Stimulated activated CD8-positive, alpha-beta memory T cell treated with anti-CD3 and anti-CD28 coated beads, Interleukin-2, amount 100 ng/mL, for 48 hours (primary cell): ENCODE results near the gene TSC2.

ENCODE experiments used
- DNase-seq, 2 donors: peaks; one replicate each; pipeline ENCODE4 v3.0.0-alpha.2; 2020; ENCODE audit warnings: low read depth in 2 of 2

TSC2 gene

DNA sequence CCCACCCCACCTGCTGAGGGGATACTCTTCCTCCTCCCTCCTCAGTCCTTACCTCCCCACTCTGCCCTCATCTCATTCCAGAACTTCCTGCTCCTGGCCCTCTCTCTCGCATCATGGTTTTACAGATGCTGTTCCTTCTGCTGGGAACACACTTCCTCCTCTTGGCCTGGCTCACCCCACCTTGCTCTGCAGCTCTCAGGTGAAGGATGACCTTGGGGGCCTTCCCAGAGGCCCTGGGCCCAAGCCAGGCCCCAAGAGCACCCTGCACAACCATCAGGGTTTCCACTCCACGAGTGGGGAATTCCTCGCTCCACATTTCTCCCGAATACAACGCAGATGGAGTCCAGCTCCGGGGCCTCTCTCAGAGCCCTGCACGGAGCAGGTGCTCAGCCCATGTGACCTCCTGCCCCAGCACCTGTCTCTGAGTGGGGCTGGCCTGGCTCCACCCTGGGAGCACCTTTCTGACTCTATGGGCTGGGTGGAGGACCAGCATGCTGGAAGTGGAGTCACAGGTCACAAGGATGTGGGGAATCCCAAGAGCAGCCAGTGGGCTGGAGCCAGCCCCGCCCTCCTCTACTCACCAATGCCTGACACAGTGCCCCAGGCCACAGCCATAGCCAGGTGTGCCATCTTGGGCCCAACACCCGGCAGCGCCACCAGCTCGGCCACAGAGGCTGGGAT, 4.7 kb upstream of the TSC2 start:
- no peak for DNase-seq

DNA sequence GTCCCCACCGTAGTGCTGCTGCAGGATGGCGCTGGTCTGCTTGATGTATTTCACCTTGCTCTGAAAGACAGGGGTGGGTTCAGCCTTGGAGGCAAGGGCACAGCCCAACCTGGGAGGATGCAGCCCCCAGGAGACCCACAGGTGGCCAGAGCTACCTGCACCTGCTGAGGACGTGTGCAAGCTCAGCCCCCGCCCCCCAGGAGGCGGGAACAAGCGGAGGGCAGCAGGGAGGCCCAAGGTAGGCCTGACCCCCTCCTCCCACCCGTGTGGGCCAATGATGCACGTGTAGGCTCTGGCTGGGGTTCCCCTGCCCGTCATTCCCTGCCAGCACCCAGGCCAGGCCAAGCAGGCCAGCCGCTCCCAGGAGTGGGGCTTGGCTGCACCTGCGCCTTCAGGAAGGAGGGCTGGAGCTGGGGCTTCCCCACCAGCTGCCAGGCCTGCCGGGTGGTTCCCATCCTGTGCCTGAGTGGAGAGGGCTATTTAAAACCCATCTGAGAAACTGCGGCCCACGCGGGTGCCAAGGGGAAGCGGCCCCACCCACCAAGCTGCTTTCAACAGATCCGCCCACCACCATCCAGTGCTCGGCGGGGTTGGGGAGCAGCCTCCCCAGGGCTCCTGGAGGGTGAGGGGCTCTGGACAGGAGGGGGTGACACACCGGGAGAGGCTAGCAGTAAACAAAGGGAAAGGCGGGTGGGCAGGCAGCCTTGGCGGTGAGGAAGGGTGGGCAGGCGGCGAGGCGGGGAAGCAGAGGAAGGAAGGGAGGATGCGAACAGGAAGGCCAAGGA, 3.9 kb upstream of the TSC2 start:
- no peak for DNase-seq

DNA sequence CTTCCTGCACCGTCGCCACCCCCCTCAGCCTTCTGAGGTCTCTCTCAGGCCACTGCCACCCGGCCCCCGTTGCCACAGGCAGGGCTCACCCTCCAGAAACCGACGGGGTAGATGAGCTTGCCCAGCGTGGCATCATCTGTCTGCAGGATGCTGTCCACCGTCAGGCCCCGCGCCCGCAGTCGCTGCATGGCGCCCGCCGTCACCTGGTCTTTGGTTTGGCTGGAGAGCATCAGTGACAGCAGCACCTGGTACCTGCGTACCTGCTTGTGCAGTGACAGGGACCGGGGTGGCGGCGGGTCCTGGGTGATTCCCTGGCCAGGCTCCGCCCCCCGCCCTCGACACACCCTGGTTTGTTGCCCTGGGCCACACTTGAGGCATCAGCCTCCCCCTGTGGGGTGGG, 3.2 kb upstream of the TSC2 start:
- DNase-seq: no peak

DNA sequence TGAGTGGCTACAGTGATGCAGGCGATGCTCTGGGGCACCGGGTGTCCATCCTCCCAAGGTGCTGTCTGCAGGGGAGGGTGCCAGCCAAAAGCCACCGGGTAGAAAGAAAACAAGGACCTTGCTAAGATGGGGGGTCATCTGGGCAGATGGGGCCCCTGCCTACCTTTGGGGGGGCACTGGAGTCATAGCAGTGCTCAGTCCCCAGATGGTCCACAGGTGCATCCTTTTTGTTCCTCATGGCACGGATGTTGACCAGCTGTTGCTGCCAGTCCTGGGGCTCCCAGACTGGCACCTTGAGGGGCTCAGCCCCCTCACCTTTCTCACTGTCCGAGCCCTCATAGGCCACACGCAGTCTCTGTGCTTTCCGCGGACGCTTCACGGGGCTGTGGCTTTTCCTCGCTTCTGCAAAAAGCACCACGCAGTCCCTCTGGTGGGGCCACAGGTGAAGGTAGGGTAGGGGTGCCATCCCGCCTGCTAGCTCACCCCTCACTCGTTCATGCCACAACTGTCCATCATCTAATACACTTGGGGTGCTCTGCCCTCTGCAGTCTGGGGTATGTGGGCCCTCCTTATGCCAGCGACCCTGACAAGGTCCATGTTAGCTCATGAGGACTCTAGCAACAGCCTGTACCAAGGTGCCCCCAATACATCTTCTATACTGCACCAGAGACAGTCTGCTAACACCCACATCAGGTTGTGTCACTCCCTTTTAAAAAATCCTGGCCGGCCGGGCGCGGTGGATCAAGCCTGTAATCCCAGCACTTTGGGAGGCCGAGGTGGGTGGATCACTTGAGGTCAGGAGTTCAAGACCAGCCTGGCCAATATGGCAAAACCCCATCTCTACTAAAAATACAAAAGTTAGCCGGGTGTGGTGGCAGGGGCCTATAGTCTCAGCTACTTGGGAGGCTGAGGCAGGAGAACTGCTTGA, 1.6 kb upstream of the TSC2 start:
- no peak for DNase-seq

DNA sequence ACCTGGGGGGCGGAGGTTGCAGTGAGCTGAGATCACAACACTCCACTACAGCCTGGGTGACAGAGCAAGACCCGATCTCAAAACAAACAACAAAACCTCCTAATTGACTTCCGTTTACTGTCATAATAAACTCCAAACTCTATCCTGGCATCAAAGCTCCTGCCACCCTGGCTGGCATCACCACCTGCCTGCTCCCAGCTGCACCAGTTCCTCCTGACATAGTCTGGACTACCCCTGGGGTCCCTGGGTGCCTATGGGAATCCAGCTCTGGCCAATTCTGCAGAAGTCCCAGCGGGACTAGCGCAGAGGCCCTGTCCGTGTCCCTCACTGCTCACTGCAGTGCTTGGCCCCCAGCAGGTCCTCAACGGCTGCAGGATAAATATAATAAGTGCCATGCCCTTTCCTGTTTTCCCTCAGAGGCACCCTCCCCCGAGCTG, 874 bp upstream of the TSC2 start:
- no peak for DNase-seq

DNA sequence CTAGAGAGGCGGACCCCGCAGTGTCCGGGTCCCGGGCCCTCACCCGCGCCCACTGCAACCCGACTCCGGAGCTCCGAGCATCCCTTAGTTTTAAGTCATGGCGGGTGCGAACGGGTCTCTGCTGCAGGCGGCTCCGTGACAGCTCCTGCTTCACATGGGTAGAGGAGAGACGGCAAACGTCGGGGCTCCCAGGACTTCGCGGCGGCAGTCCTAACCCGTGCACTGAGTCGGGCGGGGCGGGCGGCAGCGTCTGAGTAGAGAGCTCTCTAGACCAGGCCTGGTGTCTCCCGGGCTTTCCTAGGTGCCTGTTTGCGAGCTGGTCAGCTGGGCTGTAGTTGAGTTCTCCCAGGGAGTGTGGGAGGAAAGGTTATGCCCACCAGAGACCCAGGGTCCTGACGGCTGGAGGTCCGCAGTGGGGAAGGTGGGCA, 345 bp downstream of the TSC2 start:
- DNase-seq: no peak

DNA sequence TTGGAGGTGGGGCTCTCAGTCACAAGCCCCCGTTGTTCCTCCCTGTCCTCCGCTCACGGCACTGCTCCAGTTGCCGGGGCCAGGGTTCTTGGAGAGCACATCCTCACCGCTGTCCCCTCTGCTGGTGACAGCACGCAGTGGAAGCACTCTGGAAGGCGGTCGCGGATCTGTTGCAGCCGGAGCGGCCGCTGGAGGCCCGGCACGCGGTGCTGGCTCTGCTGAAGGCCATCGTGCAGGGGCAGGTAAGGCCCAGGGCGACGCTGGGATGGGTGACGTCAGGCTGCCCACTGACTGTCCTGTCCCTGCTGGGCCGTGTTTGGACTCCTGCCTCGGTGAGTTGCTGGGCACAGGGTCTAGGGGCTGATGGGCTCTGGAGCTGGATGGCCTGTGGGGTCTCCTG, 5.4 kb downstream of the TSC2 start:
- DNase-seq: no peak

DNA sequence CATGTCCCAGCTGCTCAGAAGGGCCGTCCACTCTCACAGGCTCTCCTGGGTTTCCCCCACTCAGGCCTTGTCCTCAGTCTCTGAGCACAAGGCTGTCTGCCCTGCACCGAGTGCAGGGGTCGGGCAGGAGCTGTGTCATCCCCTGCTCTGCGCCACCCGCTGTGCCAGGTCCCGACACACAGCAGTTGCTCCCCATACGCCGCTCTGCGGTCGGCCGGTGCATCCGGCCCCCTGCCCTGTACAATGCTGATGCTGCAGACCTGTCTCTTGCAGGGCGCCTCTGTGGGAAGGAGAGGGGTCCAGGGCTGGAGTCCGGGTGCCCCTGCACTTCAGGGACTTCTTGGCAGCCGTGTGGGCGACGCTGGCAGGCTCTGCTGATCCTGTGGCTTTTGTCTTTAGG, 6.1 kb downstream of the TSC2 start:
- DNase-seq: no peak

DNA sequence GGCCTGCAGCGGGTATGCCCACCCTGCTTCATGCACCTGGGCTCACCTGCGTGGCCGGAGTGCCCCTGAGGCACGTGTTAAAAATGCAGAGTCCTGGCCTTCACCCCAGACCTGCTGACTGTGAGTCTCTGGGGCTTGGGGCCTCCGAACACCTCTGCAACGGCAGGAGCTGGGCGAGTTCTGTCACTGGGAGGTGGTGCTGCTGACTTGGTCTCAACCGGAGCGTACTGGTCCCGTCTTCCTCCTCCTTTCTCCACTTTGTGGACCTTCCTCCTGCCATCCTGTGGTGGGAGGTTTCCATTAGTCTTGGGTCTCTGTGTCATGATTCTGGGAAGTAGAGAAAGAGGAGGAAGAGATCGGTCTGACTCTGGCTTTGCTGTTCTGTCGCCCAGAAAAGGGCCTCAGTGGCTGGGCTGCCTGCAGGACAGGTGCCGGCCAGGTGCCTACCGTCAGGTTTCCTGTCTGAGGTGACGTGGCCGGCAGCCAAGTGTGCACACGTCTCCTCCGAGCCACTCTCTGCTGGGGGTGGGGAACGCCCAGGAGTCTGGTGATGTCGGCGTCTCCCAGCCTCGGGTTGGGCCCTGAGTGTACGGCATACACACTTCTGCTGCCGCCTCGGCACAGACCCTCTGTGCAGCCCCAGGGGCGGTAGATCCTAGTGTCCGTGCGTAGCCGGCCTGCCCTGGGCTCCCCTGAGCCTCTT, 6.9 kb downstream of the TSC2 start:
- DNase-seq: no peak

DNA sequence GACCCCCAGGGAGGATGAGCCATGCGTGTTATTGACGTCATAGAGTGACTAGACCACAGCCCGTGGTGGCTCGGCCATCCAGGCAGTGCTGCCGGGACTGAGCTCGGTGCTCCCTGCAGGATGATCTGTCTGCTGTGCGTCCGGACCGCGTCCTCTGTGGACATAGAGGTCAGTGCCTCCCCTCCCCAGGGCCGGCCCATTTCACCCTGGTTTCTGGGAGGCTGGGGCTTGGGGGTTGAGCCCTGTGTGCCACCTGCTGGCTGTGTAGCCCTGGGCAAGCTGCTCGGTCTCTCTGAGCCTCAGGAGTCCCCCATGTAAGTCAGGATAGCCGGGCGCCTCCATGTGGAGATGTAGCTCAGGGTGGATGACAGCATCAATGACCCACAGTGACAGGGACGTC, 8.3 kb downstream of the TSC2 start:
- DNase-seq: no peak

DNA sequence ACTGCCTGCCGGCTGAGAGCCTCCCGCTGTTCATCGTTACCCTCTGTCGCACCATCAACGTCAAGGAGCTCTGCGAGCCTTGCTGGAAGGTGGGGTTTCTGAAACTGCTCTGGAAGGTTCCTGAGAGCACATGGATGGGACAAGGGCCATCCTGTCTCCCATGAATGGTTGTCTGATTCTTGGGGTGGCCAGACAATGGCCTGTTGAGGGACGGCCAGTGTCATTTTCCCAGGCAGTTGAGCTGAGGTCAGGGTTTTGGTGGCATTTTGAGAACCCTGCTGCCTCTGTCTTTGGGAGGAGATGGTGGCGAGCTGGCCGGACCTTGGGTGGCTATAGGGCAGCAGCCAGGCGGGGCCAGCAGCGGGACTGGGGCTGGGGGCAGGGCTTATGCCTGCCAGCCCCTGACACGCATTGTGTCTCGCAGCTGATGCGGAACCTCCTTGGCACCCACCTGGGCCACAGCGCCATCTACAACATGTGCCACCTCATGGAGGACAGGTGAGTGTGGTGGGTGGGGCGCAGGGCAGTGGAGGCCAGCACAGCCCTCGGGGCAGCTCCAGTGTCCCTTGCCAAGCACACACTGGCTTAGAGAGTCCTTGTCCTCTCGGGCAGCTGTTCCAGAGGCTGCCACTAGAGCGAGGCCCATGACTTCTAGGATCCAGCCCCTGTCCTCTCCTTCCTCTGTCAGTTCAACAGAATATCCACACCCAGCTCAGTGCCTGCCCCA, 9.1 kb downstream of the TSC2 start:
- no peak for DNase-seq

DNA sequence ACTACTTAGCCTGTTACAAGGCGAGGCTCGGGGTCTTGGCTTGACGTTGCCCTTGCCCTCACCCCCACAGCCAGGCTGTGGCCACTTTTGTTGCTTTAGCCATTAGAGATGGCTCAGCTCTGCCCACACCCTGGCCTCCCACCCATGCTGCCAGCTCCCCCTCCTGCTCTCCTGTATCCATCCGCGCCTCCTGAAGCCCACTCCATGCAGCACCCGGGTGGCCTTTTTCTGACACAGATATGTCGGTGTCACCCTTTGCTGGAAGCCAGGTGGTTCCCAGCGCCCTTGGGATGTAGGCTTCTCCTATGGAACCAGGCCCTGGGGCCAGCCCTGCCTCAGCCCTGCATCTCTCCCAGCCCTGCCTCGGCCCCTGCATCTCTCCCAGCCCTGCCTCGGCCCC, 9.7 kb downstream of the TSC2 start:
- DNase-seq: no peak

DNA sequence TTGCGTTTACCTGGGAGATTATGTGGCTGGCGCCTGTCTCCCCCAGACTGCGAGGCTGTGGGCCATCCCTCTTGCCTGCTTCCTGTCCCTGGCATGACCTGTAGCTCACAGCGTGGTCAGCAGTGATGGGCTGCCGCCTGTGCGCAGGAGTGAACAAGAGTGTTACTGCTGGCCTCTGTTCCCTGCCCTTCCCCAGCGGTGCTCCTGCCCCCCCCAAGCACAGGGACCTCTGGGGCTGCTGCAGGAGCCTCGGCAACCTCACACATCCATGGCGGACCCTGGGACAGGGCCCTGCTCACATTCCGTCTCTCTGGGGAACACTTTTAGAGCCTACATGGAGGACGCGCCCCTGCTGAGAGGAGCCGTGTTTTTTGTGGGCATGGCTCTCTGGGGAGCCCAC, 10.6 kb downstream of the TSC2 start:
- DNase-seq: no peak

DNA sequence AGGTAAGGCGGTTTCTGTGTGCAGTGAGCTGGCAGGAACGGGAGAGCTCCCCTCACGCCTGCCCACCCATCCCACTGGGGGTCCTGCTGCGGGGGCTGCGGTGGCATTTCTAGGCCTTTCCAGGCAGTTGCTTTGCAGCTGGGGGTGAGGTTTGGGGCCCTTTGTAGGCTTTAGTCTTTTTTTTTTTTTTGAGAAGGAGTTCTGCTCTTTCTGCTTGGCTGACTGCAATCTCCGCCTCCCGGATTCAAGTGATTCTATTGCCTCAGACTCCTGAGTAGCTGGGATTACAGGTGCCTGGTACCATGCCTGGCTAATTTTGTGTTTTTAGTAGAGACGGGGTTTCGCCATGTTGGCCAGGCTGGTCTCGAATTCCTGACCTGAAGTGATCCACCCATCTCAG, 11.1 kb downstream of the TSC2 start:
- no peak for DNase-seq

DNA sequence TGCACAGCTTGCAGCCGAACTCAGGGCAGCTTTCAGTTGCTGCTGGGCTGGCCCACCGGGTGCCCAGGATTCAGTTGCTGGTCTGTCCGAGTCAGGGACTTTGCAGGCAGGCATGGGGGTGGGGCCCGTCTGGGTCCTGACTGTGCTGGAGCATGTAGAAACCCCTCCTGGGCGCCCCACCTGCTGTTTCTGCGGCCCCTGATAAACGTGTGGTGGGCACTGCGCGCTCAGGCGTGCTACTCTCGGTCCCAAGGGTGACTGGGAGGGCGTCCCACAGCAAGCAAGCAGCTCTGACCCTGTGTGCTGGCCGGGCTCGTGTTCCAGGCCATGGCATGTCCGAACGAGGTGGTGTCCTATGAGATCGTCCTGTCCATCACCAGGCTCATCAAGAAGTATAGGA, 12.6 kb downstream of the TSC2 start:
- DNase-seq: no peak

DNA sequence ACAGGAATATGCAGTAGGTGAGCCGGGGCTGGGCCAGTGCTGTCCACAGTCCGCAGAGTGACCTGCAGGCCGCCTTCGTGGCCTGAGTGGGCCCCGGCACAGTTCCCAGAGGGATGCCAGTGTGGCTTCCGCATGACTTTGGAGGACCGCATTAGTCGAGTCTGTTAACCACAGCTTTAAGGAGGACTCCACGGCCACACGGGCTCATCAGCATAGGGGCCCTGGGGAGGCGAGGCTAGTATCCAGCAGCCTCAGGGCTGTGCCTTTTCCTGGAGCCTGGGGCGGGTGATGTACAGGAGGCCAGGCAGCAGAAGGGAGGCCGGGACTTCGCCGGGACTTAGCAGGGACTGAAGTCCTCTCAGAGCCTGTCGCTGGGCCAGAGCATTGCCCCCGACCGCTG, 13.2 kb downstream of the TSC2 start:
- no peak for DNase-seq

DNA sequence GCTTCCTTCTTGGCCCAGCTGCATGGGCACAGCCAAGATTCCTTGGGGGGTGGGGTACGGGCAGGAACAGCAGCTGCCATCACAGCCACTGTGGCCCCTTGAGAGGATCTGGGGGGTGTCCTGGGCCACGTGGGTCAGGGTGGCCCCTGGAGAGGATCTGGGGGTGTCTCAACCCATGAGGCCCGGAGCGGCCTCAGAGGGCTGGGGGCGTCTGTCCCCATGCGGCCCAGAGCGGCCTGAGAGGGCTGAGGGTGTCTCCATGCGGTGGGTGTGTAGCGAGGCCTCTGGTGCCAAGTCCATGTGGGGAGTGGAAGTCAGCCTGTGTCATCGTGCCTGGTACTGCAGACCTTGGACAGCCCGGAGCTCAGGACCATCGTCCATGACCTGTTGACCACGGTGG, 13.7 kb downstream of the TSC2 start:
- DNase-seq: no peak

DNA sequence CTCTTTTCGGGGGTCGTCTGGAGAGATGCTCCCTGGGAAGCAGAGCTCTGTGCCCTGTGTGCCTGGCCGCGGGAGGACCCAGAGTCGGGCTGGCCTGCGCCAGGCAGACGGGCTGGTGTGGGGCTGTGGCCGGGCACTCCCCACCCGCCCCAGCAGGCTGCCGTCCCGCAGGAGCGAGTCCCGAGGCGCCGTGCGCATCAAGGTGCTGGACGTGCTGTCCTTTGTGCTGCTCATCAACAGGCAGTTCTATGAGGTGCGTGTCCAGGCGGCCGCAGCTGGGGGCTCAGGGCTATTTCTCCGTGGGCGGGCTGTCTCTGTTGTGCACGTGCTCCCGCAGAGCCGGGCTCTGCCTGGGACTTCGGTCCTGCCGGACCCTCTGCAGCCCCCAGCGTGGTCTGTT, 15.0 kb downstream of the TSC2 start:
- no peak for DNase-seq

DNA sequence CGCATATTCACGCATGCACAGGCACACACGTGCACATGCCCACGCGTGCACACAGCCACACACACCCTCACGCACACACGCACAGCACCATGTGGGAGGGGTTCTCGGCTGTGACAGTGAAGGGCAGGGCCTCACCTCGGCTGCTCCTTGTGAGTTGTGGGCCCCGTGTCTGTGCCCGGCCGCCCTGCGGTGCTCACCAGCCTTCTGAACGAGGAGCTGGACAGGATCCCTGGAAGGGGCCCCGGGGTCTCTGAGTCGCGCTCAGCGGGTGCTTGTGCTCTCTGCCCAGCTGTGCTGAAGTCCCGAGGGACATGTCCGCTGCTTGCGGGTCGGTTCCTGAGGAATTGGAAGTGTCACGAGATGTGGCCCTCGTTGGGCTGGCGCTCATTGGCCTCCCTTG, 16.1 kb downstream of the TSC2 start:
- DNase-seq: no peak

DNA sequence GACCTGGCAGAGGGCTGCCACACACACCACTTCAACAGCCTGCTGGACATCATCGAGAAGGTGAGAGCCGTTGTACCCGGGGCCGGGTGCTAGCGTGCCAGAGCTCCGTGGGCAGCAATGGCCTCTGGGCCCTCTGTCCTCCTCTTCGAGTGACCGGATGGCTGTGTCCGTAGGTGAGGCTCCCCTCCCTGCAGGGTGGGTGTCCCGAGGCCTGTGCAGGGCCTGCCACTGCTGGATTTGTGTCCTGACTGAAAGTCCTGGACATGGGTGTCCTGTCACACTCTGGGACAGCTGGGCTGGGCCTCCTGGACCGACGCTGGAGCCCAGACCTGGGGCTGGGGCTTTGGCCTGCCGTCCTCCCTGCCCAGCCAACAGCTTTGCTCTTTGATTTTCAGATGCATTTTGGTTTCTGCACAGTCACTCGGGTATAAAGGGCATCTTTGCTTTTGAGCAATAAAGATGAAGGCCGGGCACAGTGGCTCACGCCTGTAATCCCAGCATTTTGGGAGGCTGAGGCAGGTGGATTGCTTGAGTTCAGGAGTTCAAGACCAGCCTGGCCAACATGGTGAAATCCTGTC, 16.7 kb downstream of the TSC2 start:
- no peak for DNase-seq

DNA sequence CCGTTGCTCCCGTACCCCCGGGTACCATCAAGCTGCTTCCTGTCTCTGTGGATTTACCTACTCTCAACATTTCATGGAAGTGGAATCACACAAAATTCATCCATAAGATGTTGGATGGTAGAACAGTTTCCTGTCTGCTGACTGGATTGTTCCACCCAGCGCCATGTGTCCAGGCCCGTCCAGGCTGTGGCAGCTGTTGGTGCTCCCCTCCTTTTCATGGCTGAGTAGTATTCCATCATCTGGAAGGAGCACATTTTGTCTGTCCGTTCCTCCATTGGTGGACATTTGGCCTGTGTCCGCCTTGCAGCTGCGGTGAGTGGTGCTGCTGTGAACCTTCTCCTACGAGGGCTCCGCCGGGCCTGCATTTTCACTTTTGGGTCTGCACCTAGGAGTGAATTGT, 18.4 kb downstream of the TSC2 start:
- DNase-seq: no peak
